PFSK-1 (cell line): Measurements from ENCODE around the gene SHROOM1.

Experiments used
- FOXP2 ChIP-seq: optimal IDR thresholded peaks from 2 replicates; pipeline ENCODE3; 2011; ENCODE audit warnings: borderline replicate concordance, control low read depth, inconsistent platforms; ENCODE audit not compliant: insufficient read depth; ENCODE audit errors: extremely low read length, extremely low read depth
- POLR2AphosphoS5 ChIP-seq: IDR thresholded peaks from 2 replicates; pipeline ENCODE4 v1.6.1; 2012; ENCODE audit warnings: low read depth, mild to moderate bottlenecking, control low read depth, low read length, moderate library complexity
- SIN3A ChIP-seq: IDR thresholded peaks from 2 replicates; pipeline ENCODE4 v1.6.1; 2012; ENCODE audit warnings: mild to moderate bottlenecking, low read length, moderate library complexity, borderline replicate concordance; ENCODE audit not compliant: insufficient read depth
- TAF1 ChIP-seq: IDR thresholded peaks from 2 replicates; pipeline ENCODE4 v1.6.1; 2012; ENCODE audit warnings: low read length, control low read depth, borderline replicate concordance; ENCODE audit not compliant: insufficient read depth
- TF ChIP-seq, protein P1 (sequence below), 2 experiments: IDR thresholded peaks; 2 replicates each; pipeline versions ENCODE4 v1.6.1 to v1.8.0; 2011 to 2012; ENCODE audit warnings: low read depth in 2 of 2, low read length in 2 of 2, control low read depth in 1 of 2, inconsistent platforms in 1 of 2, mild to moderate bottlenecking in 1 of 2, moderate library complexity in 1 of 2; ENCODE audit not compliant: insufficient read depth in 1 of 2

Gene SHROOM1

GRCh38 chr5:132873119-132873929 is 42.9 kb upstream of the SHROOM1 start, which contains the start of gene LEAP2:
Gene LEAP2 (plus strand): TSS chr5:132873668. CDS start chr5:132873695, 27 bp downstream.
- TF ChIP-seq FOXP2 = no peak

DNA sequence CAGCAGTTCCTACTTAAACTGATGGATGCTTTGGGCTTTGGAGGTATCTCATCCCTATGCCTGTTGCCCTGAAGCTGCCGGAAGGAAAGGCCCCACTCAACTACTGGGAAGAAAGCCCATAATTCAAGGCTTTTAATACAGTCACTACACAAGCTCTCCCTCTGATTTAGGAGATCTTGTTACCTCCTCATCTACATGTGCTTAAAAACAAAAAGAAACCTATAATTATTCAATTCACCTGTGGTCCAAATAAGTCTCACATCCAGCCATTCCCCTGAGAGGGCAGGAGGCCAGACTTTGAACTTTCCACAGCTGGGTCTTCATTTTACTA is 42.3 kb upstream of the SHROOM1 start:
- TF ChIP-seq, protein P1, sequence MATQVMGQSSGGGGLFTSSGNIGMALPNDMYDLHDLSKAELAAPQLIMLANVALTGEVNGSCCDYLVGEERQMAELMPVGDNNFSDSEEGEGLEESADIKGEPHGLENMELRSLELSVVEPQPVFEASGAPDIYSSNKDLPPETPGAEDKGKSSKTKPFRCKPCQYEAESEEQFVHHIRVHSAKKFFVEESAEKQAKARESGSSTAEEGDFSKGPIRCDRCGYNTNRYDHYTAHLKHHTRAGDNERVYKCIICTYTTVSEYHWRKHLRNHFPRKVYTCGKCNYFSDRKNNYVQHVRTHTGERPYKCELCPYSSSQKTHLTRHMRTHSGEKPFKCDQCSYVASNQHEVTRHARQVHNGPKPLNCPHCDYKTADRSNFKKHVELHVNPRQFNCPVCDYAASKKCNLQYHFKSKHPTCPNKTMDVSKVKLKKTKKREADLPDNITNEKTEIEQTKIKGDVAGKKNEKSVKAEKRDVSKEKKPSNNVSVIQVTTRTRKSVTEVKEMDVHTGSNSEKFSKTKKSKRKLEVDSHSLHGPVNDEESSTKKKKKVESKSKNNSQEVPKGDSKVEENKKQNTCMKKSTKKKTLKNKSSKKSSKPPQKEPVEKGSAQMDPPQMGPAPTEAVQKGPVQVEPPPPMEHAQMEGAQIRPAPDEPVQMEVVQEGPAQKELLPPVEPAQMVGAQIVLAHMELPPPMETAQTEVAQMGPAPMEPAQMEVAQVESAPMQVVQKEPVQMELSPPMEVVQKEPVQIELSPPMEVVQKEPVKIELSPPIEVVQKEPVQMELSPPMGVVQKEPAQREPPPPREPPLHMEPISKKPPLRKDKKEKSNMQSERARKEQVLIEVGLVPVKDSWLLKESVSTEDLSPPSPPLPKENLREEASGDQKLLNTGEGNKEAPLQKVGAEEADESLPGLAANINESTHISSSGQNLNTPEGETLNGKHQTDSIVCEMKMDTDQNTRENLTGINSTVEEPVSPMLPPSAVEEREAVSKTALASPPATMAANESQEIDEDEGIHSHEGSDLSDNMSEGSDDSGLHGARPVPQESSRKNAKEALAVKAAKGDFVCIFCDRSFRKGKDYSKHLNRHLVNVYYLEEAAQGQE (IDR thresholded peaks at IDR 0.05; ENCODE audit: insufficient read depth in 1 of 2, low read depth in 2 of 2, low read length in 2 of 2) = no peak
- TF ChIP-seq SIN3A = no peak
- no peak for TF ChIP-seq POLR2AphosphoS5
- TF ChIP-seq TAF1 = no peak
- no peak for TF ChIP-seq FOXP2

- TF ChIP-seq, protein P1 (IDR thresholded peaks at IDR 0.05; ENCODE audit: insufficient read depth in 1 of 2, low read depth in 2 of 2, low read length in 2 of 2) = no peak
- TF ChIP-seq SIN3A (no peak), FOXP2 (no peak), POLR2AphosphoS5 (no peak), TAF1 (no peak)
Observed at GRCh38 chr5:132871459-132872284, 41.2 kb upstream of the SHROOM1 start.

GRCh38 chr5:132870801-132871200 is 40.4 kb upstream of the SHROOM1 start:
- TF ChIP-seq POLR2AphosphoS5 = no peak
- no peak for TF ChIP-seq TAF1
- TF ChIP-seq, protein P1 (IDR thresholded peaks at IDR 0.05; ENCODE audit: insufficient read depth in 1 of 2, low read depth in 2 of 2, low read length in 2 of 2) = no peak
- no peak for TF ChIP-seq FOXP2
- TF ChIP-seq SIN3A = no peak

DNA sequence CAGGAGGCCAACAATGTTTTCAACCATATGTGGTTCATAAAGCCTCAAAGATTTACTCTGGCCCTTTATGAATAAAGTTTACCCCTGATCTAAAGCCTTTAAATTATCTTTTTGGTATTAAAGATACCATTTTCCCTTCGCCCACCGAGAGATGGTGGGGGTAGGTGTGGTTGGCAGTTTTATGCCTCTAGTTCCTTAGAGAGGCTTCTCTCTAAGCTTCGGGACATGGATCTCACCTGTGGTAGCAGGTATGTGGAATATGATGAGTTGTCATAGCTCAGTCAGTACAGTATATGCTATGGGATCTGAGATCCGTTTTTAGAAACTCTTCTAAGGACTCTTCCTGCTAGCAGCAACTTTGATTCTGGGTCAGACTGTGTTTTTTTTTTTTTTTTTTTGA is 38.3 kb upstream of the SHROOM1 start:
- TF ChIP-seq SIN3A = no peak
- no peak for TF ChIP-seq POLR2AphosphoS5
- TF ChIP-seq, protein P1 (IDR thresholded peaks at IDR 0.05; ENCODE audit: insufficient read depth in 1 of 2, low read depth in 2 of 2, low read length in 2 of 2) = no peak
- TF ChIP-seq FOXP2 = no peak
- TF ChIP-seq TAF1 = no peak
